Stomach (tissue), 4 donors: ENCODE data around the gene STX5.

Source experiments
- EP300 ChIP-seq: sonication (generic); formaldehyde crosslinking; IDR thresholded peaks from one replicate; pipeline ENCODE4 v1.6.1; 2017; ENCODE audit warnings: antibody characterized with exemption
- POLR2A ChIP-seq, 4 donors: fragments of 450-650 bp; IDR thresholded peaks; one replicate each; pipeline ENCODE4 v1.6.1; 2016; ENCODE audit warnings: antibody characterized with exemption in 4 of 4, control low read depth in 2 of 4, mild to moderate bottlenecking in 1 of 4, moderate library complexity in 1 of 4
- POLR2AphosphoS5 ChIP-seq, 3 donors: sonication (generic); formaldehyde crosslinking; IDR thresholded peaks; one replicate each; pipeline ENCODE4 v1.6.1; 2016; ENCODE audit warnings: antibody characterized with exemption in 3 of 3
- TF ChIP-seq, protein P1 (sequence below), 7 experiments: fragments of 450-650 bp in 4 of 7; fragments of 200-600 bp in 3 of 7; sonication (generic) in 3 of 7; IDR thresholded peaks; one replicate each; pipeline ENCODE4 v1.5.1; 2016 to 2019; ENCODE audit warnings: antibody characterized with exemption in 7 of 7, control low read depth in 2 of 7, mild to moderate bottlenecking in 1 of 7

DNA sequence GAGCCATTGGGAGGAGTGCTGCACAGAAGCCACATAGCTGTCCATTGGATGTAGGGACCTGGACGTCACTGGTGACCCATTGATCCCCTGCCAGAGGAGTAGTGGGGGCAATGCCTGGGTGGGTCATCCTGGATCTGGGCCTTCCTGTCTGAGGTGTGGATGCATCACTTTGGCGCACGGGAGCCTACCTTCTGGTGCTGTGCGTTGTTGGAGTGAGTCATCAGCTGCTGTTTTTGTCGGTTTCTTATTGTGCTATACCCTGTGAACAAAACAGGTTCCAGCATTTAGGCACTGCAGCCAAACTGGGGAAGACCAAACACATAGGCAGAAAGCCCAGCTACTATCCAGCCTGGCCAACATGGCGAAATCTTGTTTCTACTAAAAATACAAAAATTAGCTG lies 57.4 kb downstream of the STX5 start:
- TF ChIP-seq, protein P1, sequence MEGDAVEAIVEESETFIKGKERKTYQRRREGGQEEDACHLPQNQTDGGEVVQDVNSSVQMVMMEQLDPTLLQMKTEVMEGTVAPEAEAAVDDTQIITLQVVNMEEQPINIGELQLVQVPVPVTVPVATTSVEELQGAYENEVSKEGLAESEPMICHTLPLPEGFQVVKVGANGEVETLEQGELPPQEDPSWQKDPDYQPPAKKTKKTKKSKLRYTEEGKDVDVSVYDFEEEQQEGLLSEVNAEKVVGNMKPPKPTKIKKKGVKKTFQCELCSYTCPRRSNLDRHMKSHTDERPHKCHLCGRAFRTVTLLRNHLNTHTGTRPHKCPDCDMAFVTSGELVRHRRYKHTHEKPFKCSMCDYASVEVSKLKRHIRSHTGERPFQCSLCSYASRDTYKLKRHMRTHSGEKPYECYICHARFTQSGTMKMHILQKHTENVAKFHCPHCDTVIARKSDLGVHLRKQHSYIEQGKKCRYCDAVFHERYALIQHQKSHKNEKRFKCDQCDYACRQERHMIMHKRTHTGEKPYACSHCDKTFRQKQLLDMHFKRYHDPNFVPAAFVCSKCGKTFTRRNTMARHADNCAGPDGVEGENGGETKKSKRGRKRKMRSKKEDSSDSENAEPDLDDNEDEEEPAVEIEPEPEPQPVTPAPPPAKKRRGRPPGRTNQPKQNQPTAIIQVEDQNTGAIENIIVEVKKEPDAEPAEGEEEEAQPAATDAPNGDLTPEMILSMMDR (IDR thresholded peaks at IDR 0.05): no peak
- TF ChIP-seq POLR2A (IDR thresholded peaks at IDR 0.05): no peak
- TF ChIP-seq EP300: no peak
- TF ChIP-seq POLR2AphosphoS5 (IDR thresholded peaks at IDR 0.05): no peak
